ENCODE results near the gene PTPRS. TPM values are rescaled to one million over a fixed set of nuclear protein-coding genes. Genes with fewer than 3 reads are reported as not detected.
"Not testable (repeated sequence)": the region's sequence is repeated elsewhere in the genome, so short reads cannot be mapped to it uniquely, and the experiment has no call there.

PTPRS gene
- total and polyA plus RNA-seq, 7 donors, result 0.46 to 211 (median 120) TPM

GRCh38 chr19:5332501-5332900, 8.1 kb downstream of the PTPRS start:
- Histone ChIP-seq H3K4me1 (no peaks in the 10 kb centered on the region), H3K27ac (no peak overlapping the region), H3K4me3 (no peak overlapping the region), H3K9me3 (no peaks in the 10 kb centered on the region), H3K36me3 (no peaks in the 10 kb centered on the region), H3K27me3 (peaks cover 4 to 33% (median 20%) of the 10 kb centered on the region in 3 donors)
- WGBS, 2 donors, result 86 to 89% methylated on average over 11 of the region's 11 CpGs
- no peak for DNase-seq
- TF ChIP-seq EP300 (IDR thresholded peaks at IDR 0.05) (no peak), POLR2A (IDR thresholded peaks at IDR 0.05) (no peak), POLR2AphosphoS5 (IDR thresholded peaks at IDR 0.05) (no peak), CTCF (IDR thresholded peaks at IDR 0.05) (no peak)
- intact Hi-C loops (cut with DNase I), result no loop called here

DNA sequence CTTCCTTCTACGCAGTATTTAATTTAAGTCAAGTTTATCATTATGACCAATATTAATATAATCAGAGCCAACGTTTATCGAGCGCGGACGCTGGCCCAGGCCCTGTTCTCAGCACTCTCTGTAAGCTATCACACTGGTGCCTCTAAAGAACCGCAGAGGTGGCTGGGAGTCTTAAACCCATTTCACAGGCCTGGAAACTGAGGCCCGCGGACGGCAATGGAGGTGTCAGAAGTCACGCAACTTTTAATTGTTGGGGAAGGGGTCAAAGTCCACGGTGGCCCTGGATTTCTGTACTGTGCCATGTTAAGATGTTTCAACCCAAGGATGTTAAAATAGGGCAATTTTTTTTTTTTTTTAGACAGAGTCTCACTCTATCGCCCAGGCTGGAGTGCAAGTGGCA, 8.8 kb downstream of the PTPRS start:
- no peaks in the 10 kb centered on the region for H3K4me1 ChIP-seq
- peaks cover 4 to 26% (median 13%) of the 10 kb centered on the region in 3 donors for H3K27me3 ChIP-seq
- H3K36me3 ChIP-seq, result no peaks in the 10 kb centered on the region
- WGBS, 2 donors, result 85 to 86% methylated on average over 13 of the region's 13 CpGs
- intact Hi-C loops (cut with DNase I), result no loop called here
- no peak for DNase-seq
- H3K27ac ChIP-seq, result no peak overlapping the region
- TF ChIP-seq POLR2AphosphoS5 (IDR thresholded peaks at IDR 0.05) (no peak), EP300 (IDR thresholded peaks at IDR 0.05) (no peak), POLR2A (IDR thresholded peaks at IDR 0.05) (no peak), CTCF (IDR thresholded peaks at IDR 0.05) (no peak)
- no peaks in the 10 kb centered on the region for H3K9me3 ChIP-seq
- no peak overlapping the region for H3K4me3 ChIP-seq

DNA sequence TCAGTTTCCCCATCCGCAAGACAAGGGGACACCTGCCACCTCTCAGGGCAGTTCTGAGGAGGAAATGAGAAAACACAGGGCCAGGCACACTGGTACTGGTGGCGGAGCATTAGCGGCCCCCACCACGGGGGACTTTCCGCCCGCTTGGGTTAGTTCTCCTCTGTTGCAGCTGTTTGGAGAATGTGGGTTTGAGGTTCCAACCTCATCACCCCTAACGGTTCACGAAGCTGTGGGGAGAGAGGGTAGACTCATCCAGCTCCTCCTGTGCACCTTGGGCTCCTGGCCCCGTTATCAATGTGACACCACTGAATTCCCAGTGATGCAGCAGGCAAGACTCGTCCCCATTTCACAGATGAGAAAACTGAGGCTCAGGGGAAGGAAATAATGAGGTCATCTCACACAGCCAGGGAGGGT, 10.3 kb downstream of the PTPRS start:
- no peak overlapping the region for H3K4me3 ChIP-seq
- H3K36me3 ChIP-seq, result no peaks in the 10 kb centered on the region
- H3K27me3 ChIP-seq, result peaks cover 3 to 11% (median 4%) of the 10 kb centered on the region in 3 donors
- no peaks in the 10 kb centered on the region for H3K4me1 ChIP-seq
- H3K27ac ChIP-seq, result no peak overlapping the region
- TF ChIP-seq EP300 (IDR thresholded peaks at IDR 0.05) (no peak), POLR2A (IDR thresholded peaks at IDR 0.05) (no peak), POLR2AphosphoS5 (IDR thresholded peaks at IDR 0.05) (no peak), CTCF (IDR thresholded peaks at IDR 0.05) (no peak)
- 68 to 78% methylated on average over 10 of the region's 10 CpGs for WGBS, 2 donors
- intact Hi-C loops (cut with DNase I), result no loop called here
- DNase-seq, result no peak
- H3K9me3 ChIP-seq, result no peaks in the 10 kb centered on the region

- no peak for TF ChIP-seq EP300 (IDR thresholded peaks at IDR 0.05)
- Histone ChIP-seq H3K4me1 (no peaks in the 10 kb centered on the region), H3K27ac (no peak overlapping the region), H3K27me3 (peaks cover 0 to 1% (median 0%) of the 10 kb centered on the region in 3 donors), H3K36me3 (no peaks in the 10 kb centered on the region), H3K9me3 (peaks cover 0 to 5% (median 2%) of the 10 kb centered on the region in 4 donors), H3K4me3 (no peak overlapping the region)
- no peak for DNase-seq
- intact Hi-C loops (cut with DNase I), result no loop called here
- 78 to 89% methylated on average over 11 of the region's 11 CpGs for WGBS, 2 donors
These were observed 11.5 kb downstream of the PTPRS start for GRCh38 chr19:5329141-5329540.

DNA sequence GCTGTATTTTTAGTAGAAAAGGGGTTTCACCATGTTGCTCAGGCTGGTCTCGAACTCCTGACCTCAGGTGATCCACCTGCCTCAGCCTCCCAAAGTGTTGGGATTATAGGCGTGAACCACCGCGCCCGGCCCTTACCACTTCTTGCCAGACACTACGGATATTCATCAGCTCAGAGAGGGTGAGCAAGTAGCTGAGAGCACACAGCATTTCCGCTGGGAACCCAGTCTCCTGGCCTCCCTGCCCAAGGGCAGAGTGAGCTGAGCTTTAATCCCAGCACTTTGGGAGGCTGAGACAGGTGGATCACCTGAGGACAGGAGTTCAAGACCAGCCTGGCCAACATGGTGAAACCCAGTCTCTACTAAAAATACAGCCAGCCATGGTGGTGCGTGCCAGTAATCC, 12.2 kb downstream of the PTPRS start:
- H3K4me1 ChIP-seq; H3K9me3 ChIP-seq; H3K27ac ChIP-seq; H3K36me3 ChIP-seq; H3K27me3 ChIP-seq; DNase-seq; H3K4me3 ChIP-seq; intact Hi-C loops (cut with DNase I): not testable (repeated sequence)
- 83 to 93% methylated on average over 8 of the region's 8 CpGs for WGBS, 2 donors

DNA sequence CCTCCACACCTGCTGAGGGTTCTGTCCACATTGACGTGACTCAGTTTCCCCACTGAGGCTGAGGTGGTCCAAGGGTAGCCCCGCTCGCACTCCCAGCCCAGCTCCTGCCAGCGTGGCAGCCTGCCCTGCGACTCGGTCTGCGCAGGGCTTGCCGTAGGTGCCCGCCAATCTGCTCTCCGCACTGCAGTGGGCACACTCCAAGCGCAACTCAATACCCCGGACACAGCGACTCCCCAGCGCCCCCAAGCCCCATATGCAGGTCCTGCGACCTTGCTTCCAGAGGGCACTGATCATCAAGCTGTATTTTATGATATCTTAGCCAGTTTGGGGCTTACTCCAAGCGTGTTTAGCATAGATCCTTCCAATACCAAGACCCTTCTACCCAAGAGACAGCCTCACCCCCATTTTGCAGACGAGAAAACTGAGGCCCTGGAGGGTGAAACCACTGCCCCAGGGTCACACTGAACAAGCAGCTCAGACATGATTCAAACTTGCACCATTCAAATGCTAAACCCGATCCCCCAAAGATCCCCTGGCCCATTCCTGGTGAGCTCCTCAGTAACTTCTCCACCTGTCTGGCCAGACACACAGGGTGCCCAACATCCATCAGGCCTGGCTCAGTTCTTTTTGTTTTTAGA, 13.5 kb downstream of the PTPRS start:
- 80 to 86% methylated on average over 18 of the region's 18 CpGs for WGBS, 2 donors
- Histone ChIP-seq H3K27ac (no peak overlapping the region), H3K9me3 (peaks cover 0 to 5% (median 2%) of the 10 kb centered on the region in 4 donors), H3K4me3 (no peak overlapping the region), H3K36me3 (no peaks in the 10 kb centered on the region), H3K4me1 (peaks cover 0 to 4% (median 3%) of the 10 kb centered on the region in 4 donors), H3K27me3 (no peaks in the 10 kb centered on the region)
- intact Hi-C loops (cut with DNase I), result no loop called here
- DNase-seq, result no peak
- no peak for TF ChIP-seq EP300 (IDR thresholded peaks at IDR 0.05)
- TF ChIP-seq POLR2AphosphoS5 (IDR thresholded peaks at IDR 0.05), result no peak
- TF ChIP-seq CTCF (IDR thresholded peaks at IDR 0.05), result no peak
- TF ChIP-seq POLR2A (IDR thresholded peaks at IDR 0.05), result no peak

Data from sigmoid colon (tissue), 7 donors.